Thoracic aorta (tissue), 2 donors: Measurements from ENCODE around the gene CAPN15. TPM values are rescaled to one million over a fixed set of nuclear protein-coding genes. Genes with fewer than 3 reads are reported as not detected.

Experiments
- ATAC-seq: fragments of 150-250 bp; one replicate; pipeline ENCODE4 v1.8.0; 2017; ENCODE audit warnings: low read depth; ENCODE audit not compliant: insufficient number of reproducible peaks, low FRiP score
- DNase-seq: peaks from one replicate; pipeline ENCODE4 v3.0.0-alpha.2; 2020; ENCODE audit warnings: low spot score
- H3K27ac ChIP-seq, 2 donors: fragments of 200-600 bp; sonication (generic); 1 replicate in 1 of 2; 2 replicates in 1 of 2; pipeline ENCODE4 v1.5.1; 2016; ENCODE audit warnings: mild to moderate bottlenecking in 2 of 2, moderate library complexity in 2 of 2
- H3K27me3 ChIP-seq: fragments of 200-600 bp; sonication (generic); replicated peaks from 2 replicates; pipeline ENCODE4 v1.6.0; 2016; ENCODE audit warnings: mild to moderate bottlenecking; ENCODE audit not compliant: insufficient read depth
- H3K36me3 ChIP-seq: fragments of 200-600 bp; sonication (generic); one replicate; pipeline ENCODE4 v1.5.1; 2016
- H3K4me1 ChIP-seq, 2 donors: fragments of 200-600 bp; sonication (generic); 1 replicate in 1 of 2; 2 replicates in 1 of 2; pipeline versions ENCODE4 v1.5.1 to v1.6.0; 2016; ENCODE audit warnings: low read depth in 2 of 2, mild to moderate bottlenecking in 1 of 2; ENCODE audit not compliant: control insufficient read depth in 1 of 2
- H3K4me3 ChIP-seq: fragments of 200-600 bp; sonication (generic); 2 replicates; pipeline ENCODE4 v1.5.1; 2016; ENCODE audit warnings: mild to moderate bottlenecking
- H3K9me3 ChIP-seq: fragments of 200-600 bp; sonication (generic); 2 replicates; pipeline ENCODE4 v1.5.1; 2016
- CTCF ChIP-seq: fragments of 200-600 bp; sonication (generic); IDR thresholded peaks from one replicate; pipeline ENCODE4 v1.5.1; 2019; ENCODE audit warnings: antibody characterized with exemption
- total RNA-seq, 2 donors: library from RNA; depleted of rRNA; stranded (reverse); fragments of >200 nt; gene quantifications; one replicate each; pipeline versions ENCODE4 v1.1.0 to v1.2.3, GENCODE V29; 2016

The CAPN15 gene
- total RNA-seq, 2 donors from 2014 or later, result 46.2 to 96.6 TPM

GRCh38 chr16:551210-551609 is 23.7 kb downstream of the CAPN15 start:
- DNase-seq, result no peak
- Histone ChIP-seq H3K36me3 (peaks cover 12% of the 10 kb centered on the region), H3K27ac (no peak overlapping the region), H3K4me3 (no peak overlapping the region), H3K9me3 (no peaks in the 10 kb centered on the region), H3K4me1 (no peaks in the 10 kb centered on the region), H3K27me3 (no peaks in the 10 kb centered on the region)
- ATAC-seq, result no peak
- TF ChIP-seq CTCF, result no peak

GRCh38 chr16:552171-552570 is 24.7 kb downstream of the CAPN15 start:
- no peak for DNase-seq
- no peak overlapping the region for H3K27ac ChIP-seq
- no peak for ATAC-seq
- H3K9me3 ChIP-seq, result no peaks in the 10 kb centered on the region
- no peak overlapping the region for H3K4me3 ChIP-seq
- no peaks in the 10 kb centered on the region for H3K27me3 ChIP-seq
- H3K36me3 ChIP-seq, result peaks cover 12% of the 10 kb centered on the region
- H3K4me1 ChIP-seq, result no peaks in the 10 kb centered on the region
- no peak for TF ChIP-seq CTCF

- no peaks in the 10 kb centered on the region for H3K4me1 ChIP-seq
- H3K4me3 ChIP-seq, result no peak overlapping the region
- H3K27me3 ChIP-seq, result no peaks in the 10 kb centered on the region
- DNase-seq, result no peak
- peaks cover 7% of the 10 kb centered on the region for H3K36me3 ChIP-seq
- no peaks in the 10 kb centered on the region for H3K9me3 ChIP-seq
- TF ChIP-seq CTCF, result no peak
- ATAC-seq, result no peak
- H3K27ac ChIP-seq, result no peak overlapping the region
These were observed 26.2 kb downstream of the CAPN15 start for GRCh38 chr16:553601-554296.

GRCh38 chr16:554297-554621 is 26.7 kb downstream of the CAPN15 start:
- Histone ChIP-seq H3K27me3 (no peaks in the 10 kb centered on the region), H3K36me3 (peaks cover 7% of the 10 kb centered on the region), H3K27ac (no peak overlapping the region), H3K4me3 (no peak overlapping the region), H3K9me3 (no peaks in the 10 kb centered on the region), H3K4me1 (no peaks in the 10 kb centered on the region)
- ATAC-seq, result no peak
- TF ChIP-seq CTCF, result no peak
- DNase-seq, result no peak

GRCh38 chr16:554640-555365 is 27.3 kb downstream of the CAPN15 start:
- Histone ChIP-seq H3K4me3 (no peak overlapping the region), H3K27me3 (no peaks in the 10 kb centered on the region), H3K4me1 (no peaks in the 10 kb centered on the region), H3K9me3 (no peaks in the 10 kb centered on the region), H3K36me3 (peaks cover 7% of the 10 kb centered on the region), H3K27ac (no peak overlapping the region)
- no peak for ATAC-seq
- no peak for TF ChIP-seq CTCF
- no peak for DNase-seq
